MM.1S (cell line): ENCODE measurements around the gene TSPAN9.

Source experiments
- DNase-seq: peaks from one replicate; pipeline ENCODE4 v3.0.0-alpha.2; 2015
- H2AFZ ChIP-seq: fragments of 300-600 bp; sonication (generic); 2 replicates; pipeline ENCODE4 v1.6.0; 2016; ENCODE audit warnings: antibody characterized with exemption, low read length
- H3F3A ChIP-seq: fragments of 300-600 bp; sonication (generic); 2 replicates; pipeline ENCODE4 v1.6.1; 2016; ENCODE audit warnings: mild to moderate bottlenecking, antibody characterized with exemption, low read length, moderate library complexity, mixed read lengths; ENCODE audit not compliant: insufficient read depth
- H3K27ac ChIP-seq: fragments of 300-600 bp; sonication (generic); 2 replicates; pipeline ENCODE4 v1.5.1; 2016; ENCODE audit warnings: mild to moderate bottlenecking, low read length
- H3K27me3 ChIP-seq: fragments of 300-600 bp; sonication (generic); replicated peaks from 2 replicates; pipeline ENCODE4 v1.6.0; 2016; ENCODE audit warnings: low read length; ENCODE audit not compliant: insufficient read depth
- H3K36me3 ChIP-seq: fragments of 300-600 bp; sonication (generic); replicated peaks from 2 replicates; pipeline ENCODE4 v1.6.1; 2016; ENCODE audit warnings: mild to moderate bottlenecking, low read length, mixed read lengths; ENCODE audit not compliant: insufficient read depth
- H3K4me1 ChIP-seq: fragments of 300-600 bp; sonication (generic); 2 replicates; pipeline ENCODE4 v1.6.1; 2016; ENCODE audit warnings: low read length, mixed read lengths
- H3K4me2 ChIP-seq: fragments of 300-600 bp; sonication (generic); 2 replicates; pipeline ENCODE4 v1.6.0; 2016; ENCODE audit warnings: low read depth, low read length
- H3K4me3 ChIP-seq: fragments of 300-600 bp; sonication (generic); 2 replicates; pipeline ENCODE4 v1.5.1; 2016; ENCODE audit warnings: low read length, mixed read lengths
- H3K79me2 ChIP-seq: fragments of 300-600 bp; sonication (generic); 2 replicates; pipeline ENCODE4 v1.6.1; 2016; ENCODE audit warnings: mixed run types, low read length, mixed read lengths
- H3K9ac ChIP-seq: fragments of 300-600 bp; sonication (generic); 2 replicates; pipeline ENCODE4 v1.6.1; 2016; ENCODE audit warnings: low read length, mixed read lengths
- H3K9me2 ChIP-seq: fragments of 300-600 bp; sonication (generic); replicated peaks from 2 replicates; pipeline ENCODE4 v1.6.1; 2016; ENCODE audit warnings: mild to moderate bottlenecking, low read length, mixed read lengths; ENCODE audit not compliant: insufficient read depth
- H3K9me3 ChIP-seq: fragments of 300-600 bp; sonication (generic); replicated peaks from 2 replicates; pipeline ENCODE4 v1.6.1; 2016; ENCODE audit warnings: mild to moderate bottlenecking, low read length, mixed read lengths; ENCODE audit not compliant: insufficient read depth
- H4K20me1 ChIP-seq: fragments of 300-600 bp; sonication (generic); 2 replicates; pipeline ENCODE4 v1.6.1; 2016; ENCODE audit warnings: mild to moderate bottlenecking, low read length, moderate library complexity, mixed read lengths; ENCODE audit not compliant: insufficient read depth
- CTCF ChIP-seq: fragments of 300-600 bp; sonication (generic); IDR thresholded peaks from 2 replicates; pipeline ENCODE4 v1.5.1; 2016; ENCODE audit warnings: antibody characterized with exemption, low read length, mixed read lengths
- EZH2 ChIP-seq: fragments of 300-600 bp; sonication (generic); optimal IDR thresholded peaks from 2 replicates; pipeline ENCODE3; 2017; ENCODE audit warnings: low read depth, mild to moderate bottlenecking, antibody characterized with exemption, low read length, mixed read lengths
- EZH2phosphoT487 ChIP-seq: fragments of 300-600 bp; sonication (generic); IDR thresholded peaks from 2 replicates; pipeline ENCODE4 v1.6.1; 2018; ENCODE audit warnings: antibody characterized with exemption, low read length

The TSPAN9 gene

GRCh38 chr12:3308609-3309008 is 231.4 kb downstream of the TSPAN9 start:
- H3K4me1 ChIP-seq: no peaks in the 10 kb centered on the region
- H3K36me3 ChIP-seq: no peaks in the 10 kb centered on the region
- TF ChIP-seq EZH2phosphoT487 (no peak), CTCF (no peak)
- no peak overlapping the region for H3K4me3 ChIP-seq
- H3K27me3 ChIP-seq: peaks cover 97% of the 10 kb centered on the region
- H3K9me3 ChIP-seq: no peaks in the 10 kb centered on the region
- no peaks in the 10 kb centered on the region for H4K20me1 ChIP-seq
- H3K79me2 ChIP-seq: no peaks in the 10 kb centered on the region
- no peaks in the 10 kb centered on the region for H3F3A ChIP-seq
- H3K9ac ChIP-seq: no peak overlapping the region
- H3K9me2 ChIP-seq: no peaks in the 10 kb centered on the region
- H3K27ac ChIP-seq: no peak overlapping the region
- H3K4me2 ChIP-seq: no peak overlapping the region
- no peak for DNase-seq
- H2AFZ ChIP-seq: no peak overlapping the region

- Histone ChIP-seq H3K36me3 (no peaks in the 10 kb centered on the region), H3K9me3 (no peaks in the 10 kb centered on the region), H3K27me3 (peaks cover 97% of the 10 kb centered on the region), H3K9ac (no peak overlapping the region), H3F3A (no peaks in the 10 kb centered on the region), H2AFZ (no peak overlapping the region), H4K20me1 (no peaks in the 10 kb centered on the region), H3K27ac (no peak overlapping the region), H3K79me2 (no peaks in the 10 kb centered on the region), H3K4me1 (no peaks in the 10 kb centered on the region), H3K9me2 (no peaks in the 10 kb centered on the region), H3K4me2 (no peak overlapping the region), H3K4me3 (no peak overlapping the region)
- DNase-seq: no peak
- TF ChIP-seq EZH2 (no peak), EZH2phosphoT487 (no peak), CTCF (no peak)
Observed at GRCh38 chr12:3309805-3310204, 232.6 kb downstream of the TSPAN9 start.

- no peaks in the 10 kb centered on the region for H3K9me3 ChIP-seq
- H3K27me3 ChIP-seq: peaks cover 99% of the 10 kb centered on the region
- no peak overlapping the region for H3K9ac ChIP-seq
- no peaks in the 10 kb centered on the region for H3K79me2 ChIP-seq
- no peak overlapping the region for H3K27ac ChIP-seq
- no peaks in the 10 kb centered on the region for H4K20me1 ChIP-seq
- H3K9me2 ChIP-seq: no peaks in the 10 kb centered on the region
- H3K4me1 ChIP-seq: no peaks in the 10 kb centered on the region
- no peak overlapping the region for H3K4me3 ChIP-seq
- H3K4me2 ChIP-seq: no peak overlapping the region
- TF ChIP-seq CTCF (no peak), EZH2 (no peak), EZH2phosphoT487 (no peak)
- H3K36me3 ChIP-seq: no peaks in the 10 kb centered on the region
- H3F3A ChIP-seq: no peaks in the 10 kb centered on the region
- H2AFZ ChIP-seq: no peak overlapping the region
- DNase-seq: no peak
Observed at GRCh38 chr12:3310271-3311026, 233.3 kb downstream of the TSPAN9 start.
